Astrocyte (in vitro differentiated cells and primary cell): ENCODE results near the gene RTBDN. TPM values are rescaled to one million over a fixed set of nuclear protein-coding genes. Genes with fewer than 3 reads are reported as not detected.

Source experiments
- DNase-seq: peaks from one replicate; pipeline ENCODE4 v3.0.0-alpha.2; 2010; ENCODE audit warnings: low read depth
- FAIRE-seq: peaks from 2 replicates; lab custom pipeline; 2011; peaks lifted over from hg19 to GRCh38; lab: Jason Lieb, UNC
- H2AFZ ChIP-seq: 2 replicates; pipeline ENCODE4 v1.6.0; 2012; ENCODE audit warnings: low read depth, low read length, inconsistent platforms
- H3K27ac ChIP-seq: 2 replicates; pipeline ENCODE4 v1.5.1; 2011; ENCODE audit warnings: low read depth, low read length, inconsistent platforms
- H3K27me3 ChIP-seq: 2 replicates; pipeline ENCODE4 v1.6.0; 2011; ENCODE audit warnings: low read length, inconsistent platforms; ENCODE audit not compliant: insufficient read depth
- H3K36me3 ChIP-seq: 2 replicates; pipeline ENCODE4 v1.5.1; 2011; ENCODE audit warnings: low read length, inconsistent platforms; ENCODE audit not compliant: insufficient read depth
- H3K4me1 ChIP-seq: 2 replicates; pipeline ENCODE4 v1.5.1; 2011; ENCODE audit warnings: low read length, inconsistent platforms; ENCODE audit not compliant: insufficient read depth
- H3K4me2 ChIP-seq: 2 replicates; pipeline ENCODE4 v1.6.0; 2012; ENCODE audit warnings: low read length, inconsistent platforms
- H3K4me3 ChIP-seq: 2 replicates; pipeline ENCODE4 v1.5.1; 2011; ENCODE audit warnings: low read depth, mild to moderate bottlenecking, low read length, inconsistent platforms; ENCODE audit not compliant: insufficient read depth
- H3K79me2 ChIP-seq: 2 replicates; pipeline ENCODE4 v1.6.0; 2012; ENCODE audit warnings: mild to moderate bottlenecking, low read length, inconsistent platforms; ENCODE audit not compliant: insufficient read depth
- H3K9ac ChIP-seq: 2 replicates; pipeline ENCODE4 v1.6.0; 2012; ENCODE audit warnings: mild to moderate bottlenecking, low read length, inconsistent platforms
- H3K9me3 ChIP-seq: 2 replicates; pipeline ENCODE4 v1.5.1; 2012; ENCODE audit warnings: low read depth, mild to moderate bottlenecking, low read length, inconsistent platforms; ENCODE audit not compliant: insufficient read depth
- H4K20me1 ChIP-seq: 2 replicates; pipeline ENCODE4 v1.6.0; 2012; ENCODE audit warnings: low read length, inconsistent platforms; ENCODE audit not compliant: insufficient read depth
- H3K27ac Mint-ChIP-seq: one replicate; pipeline ENCODE4 v1.8.0; 2021; ENCODE audit warnings: mild to moderate bottlenecking, mixed read lengths; ENCODE audit not compliant: unreplicated experiment
- H3K27me3 Mint-ChIP-seq: one replicate; pipeline ENCODE4 v1.8.0; 2021; ENCODE audit warnings: low read depth, mixed read lengths; ENCODE audit not compliant: unreplicated experiment
- H3K36me3 Mint-ChIP-seq: one replicate; pipeline ENCODE4 v1.8.0; 2021; ENCODE audit warnings: low read depth, mixed read lengths; ENCODE audit not compliant: unreplicated experiment
- H3K4me1 Mint-ChIP-seq: one replicate; pipeline ENCODE4 v1.8.0; 2021; ENCODE audit warnings: low read depth, mixed read lengths; ENCODE audit not compliant: unreplicated experiment
- H3K4me3 Mint-ChIP-seq: one replicate; pipeline ENCODE4 v1.8.0; 2021; ENCODE audit warnings: mild to moderate bottlenecking, moderate library complexity, mixed read lengths; ENCODE audit not compliant: unreplicated experiment
- H3K9me3 Mint-ChIP-seq: one replicate; pipeline ENCODE4 v1.8.0; 2021; ENCODE audit warnings: mild to moderate bottlenecking, mixed read lengths; ENCODE audit not compliant: unreplicated experiment
- CTCF ChIP-seq: IDR thresholded peaks from 2 replicates; pipeline ENCODE4 v1.5.1; 2011; ENCODE audit warnings: low read depth, mild to moderate bottlenecking, inconsistent platforms, low read length, moderate library complexity; ENCODE audit not compliant: insufficient read depth
- EZH2 ChIP-seq: IDR thresholded peaks from 2 replicates; pipeline ENCODE4 v1.6.1; 2012; ENCODE audit warnings: mild to moderate bottlenecking, low read length, inconsistent platforms; ENCODE audit not compliant: insufficient read depth
- total RNA-seq: library from RNA; stranded (reverse); gene quantifications from 2 replicates; pipeline ENCODE4 v1.2.1, GENCODE V29; 2021

The RTBDN gene
- total RNA-seq, 1 donor from 2014 or later = not detected

- Histone ChIP-seq H3K79me2 (no peaks in the 10 kb centered on the region), H3K4me3 (no peak overlapping the region), H3K4me2 (no peak overlapping the region), H2AFZ (no peak overlapping the region), H3K9ac (no peak overlapping the region), H3K27me3 (no peaks in the 10 kb centered on the region), H3K36me3 (no peaks in the 10 kb centered on the region), H4K20me1 (no peaks in the 10 kb centered on the region), H3K27ac (peak overlapping the region; percentile 10), H3K9me3 (no peaks in the 10 kb centered on the region), H3K4me1 (peaks cover 62% of the 10 kb centered on the region)
- FAIRE-seq (no peak), DNase-seq (no peak)
- Mint-ChIP-seq H3K9me3 (no peaks in the 10 kb centered on the region), H3K36me3 (no peaks in the 10 kb centered on the region), H3K4me3 (no peak overlapping the region), H3K27ac (no peak overlapping the region), H3K27me3 (no peaks in the 10 kb centered on the region), H3K4me1 (peaks cover 25% of the 10 kb centered on the region)
- TF ChIP-seq EZH2 (no peak), CTCF (no peak)
Measured at GRCh38 chr19:12786141-12786870, 48.1 kb downstream of the RTBDN start.

- Histone ChIP-seq H2AFZ (peak overlapping the region; percentile 5), H3K27me3 (no peaks in the 10 kb centered on the region), H3K27ac (peak overlapping the region; percentile 10), H3K36me3 (no peaks in the 10 kb centered on the region), H3K9me3 (no peaks in the 10 kb centered on the region), H3K4me3 (no peak overlapping the region), H3K4me2 (peak overlapping the region; percentile 6), H3K4me1 (peaks cover 56% of the 10 kb centered on the region), H3K9ac (peak overlapping the region; percentile 52), H3K79me2 (no peaks in the 10 kb centered on the region), H4K20me1 (no peaks in the 10 kb centered on the region)
- no peak for TF ChIP-seq CTCF
- no peak for TF ChIP-seq EZH2
- Mint-ChIP-seq H3K27me3 (no peaks in the 10 kb centered on the region), H3K36me3 (no peaks in the 10 kb centered on the region), H3K9me3 (no peaks in the 10 kb centered on the region), H3K27ac (no peak overlapping the region), H3K4me1 (peaks cover 20% of the 10 kb centered on the region), H3K4me3 (no peak overlapping the region)
- FAIRE-seq (no peak), DNase-seq (no peak)
Measured at GRCh38 chr19:12785431-12786031, 48.8 kb downstream of the RTBDN start.
